ENCODE measurements around the gene CDCA5. TPM values are rescaled to one million over a fixed set of nuclear protein-coding genes. Genes with fewer than 3 reads are reported as not detected.

CDCA5 gene, protein sequence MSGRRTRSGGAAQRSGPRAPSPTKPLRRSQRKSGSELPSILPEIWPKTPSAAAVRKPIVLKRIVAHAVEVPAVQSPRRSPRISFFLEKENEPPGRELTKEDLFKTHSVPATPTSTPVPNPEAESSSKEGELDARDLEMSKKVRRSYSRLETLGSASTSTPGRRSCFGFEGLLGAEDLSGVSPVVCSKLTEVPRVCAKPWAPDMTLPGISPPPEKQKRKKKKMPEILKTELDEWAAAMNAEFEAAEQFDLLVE
- total RNA-seq (2012; rRNA removed): 15.1 and 15.7 TPM in 2 replicates

DNA sequence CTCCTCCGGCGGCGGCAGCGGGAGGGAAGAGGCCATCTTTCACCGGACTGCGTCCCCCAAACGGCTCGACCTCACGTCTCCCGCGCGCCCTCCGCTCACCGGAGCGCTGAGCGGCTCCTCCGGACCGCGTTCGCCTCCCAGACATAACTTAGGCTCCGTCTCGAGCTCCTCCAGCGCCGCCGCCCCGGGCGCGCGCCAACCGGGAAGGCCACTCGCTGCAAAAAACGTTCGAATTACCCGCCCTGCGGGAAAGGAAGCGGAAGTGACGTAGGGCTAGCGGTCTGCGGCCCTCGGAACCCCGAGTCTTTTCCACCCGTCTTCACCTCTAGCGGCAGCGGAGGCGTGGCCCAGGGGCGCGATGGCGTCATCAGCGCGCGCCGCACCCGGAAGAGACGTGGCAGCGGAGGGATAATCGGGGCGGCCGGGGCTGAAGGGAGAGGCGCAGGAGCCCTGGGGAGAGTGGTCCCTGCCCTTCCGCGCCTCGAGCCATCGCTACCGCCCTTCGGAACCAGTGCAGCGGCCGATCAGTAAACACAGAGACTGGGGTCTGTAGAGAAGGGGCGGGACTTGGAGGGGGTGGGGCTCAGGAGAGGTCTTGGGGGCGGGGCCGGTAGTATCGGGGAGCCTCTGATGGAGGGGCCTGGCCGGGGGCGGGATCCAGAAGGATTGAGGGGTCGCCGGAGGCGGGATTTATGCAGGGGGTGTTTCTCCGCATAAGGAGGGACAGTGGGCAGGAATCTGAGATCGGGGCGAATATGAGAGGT is at the start of gene CDCA5, which contains the start of gene ZFPL1:
CDCA5 (minus strand) TSS at position 207 of the 764 bp plus-strand sequence; CDS start at position 145, 62 bp downstream.
ZFPL1 (plus strand) TSS at position 389 of the 764 bp plus-strand sequence. CDS start 477 bp downstream, outside the sequence.
- Histone ChIP-seq H3K9me3 (replicated peaks; ENCODE audit: low read length) (no peaks in the 10 kb centered on the region), H3K4me2 (ENCODE audit: low read length) (peak within 1 kb of the TSS; percentile 91), H3K4me1 (ENCODE audit: control insufficient read depth, insufficient read depth, low read length) (peaks cover 21% of the 10 kb centered on the region), H3K4me3 (ENCODE audit: low read length) (peak within 1 kb of the TSS; percentile 79), H3K36me3 (ENCODE audit: insufficient read depth, low read length) (peaks cover 43% of the 10 kb centered on the region), H3K9ac (ENCODE audit: low read depth, low read length) (peak within 1 kb of the TSS; percentile 87), H3K27me3 (ENCODE audit: control insufficient read depth, insufficient read depth, low read length) (no peaks in the 10 kb centered on the region)

DNA sequence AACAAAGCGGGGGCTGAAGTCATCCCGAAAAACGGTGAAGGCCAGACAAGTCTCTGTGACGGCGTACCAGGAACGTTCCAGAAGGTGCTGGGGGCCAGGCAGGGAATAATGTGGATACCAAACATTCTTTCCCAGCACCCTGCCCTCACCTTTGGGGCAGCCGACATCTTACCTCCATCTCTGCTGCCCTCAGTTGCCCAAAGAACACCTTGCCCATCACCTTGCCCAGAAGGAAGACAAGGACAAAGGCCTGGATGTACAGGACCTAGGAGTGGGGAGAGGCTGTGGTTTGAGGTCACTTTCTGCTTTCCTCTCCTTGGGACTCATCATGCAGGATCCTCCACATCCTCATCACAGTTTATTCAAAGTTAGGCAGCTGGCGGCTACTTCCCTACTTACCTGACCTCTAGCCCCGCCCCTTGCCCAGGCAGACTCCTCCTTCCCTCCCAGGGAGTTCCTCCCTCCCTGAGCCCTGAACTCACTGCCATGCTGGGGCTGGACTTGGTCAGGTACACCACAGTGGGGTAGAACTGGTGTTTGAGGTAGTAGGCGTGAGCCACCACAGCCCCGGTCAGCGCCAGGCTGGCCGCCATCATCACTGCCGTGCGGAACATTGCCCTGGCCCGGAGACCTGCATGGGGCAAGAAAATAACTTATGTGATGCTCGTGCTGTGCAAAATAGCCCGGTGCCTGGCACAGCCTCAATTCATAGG is 49.3 kb upstream of the CDCA5 start:
- Histone ChIP-seq H3K36me3 (ENCODE audit: insufficient read depth, low read length) (peaks cover 49% of the 10 kb centered on the region), H3K9ac (ENCODE audit: low read depth, low read length) (peak overlapping the region; percentile 98), H3K27me3 (ENCODE audit: control insufficient read depth, insufficient read depth, low read length) (no peaks in the 10 kb centered on the region), H3K4me2 (ENCODE audit: low read length) (peak overlapping the region; percentile 91), H3K4me3 (ENCODE audit: low read length) (peak overlapping the region; percentile 96), H3K9me3 (replicated peaks; ENCODE audit: low read length) (no peaks in the 10 kb centered on the region), H3K4me1 (ENCODE audit: control insufficient read depth, insufficient read depth, low read length) (peaks cover 16% of the 10 kb centered on the region)

DNA sequence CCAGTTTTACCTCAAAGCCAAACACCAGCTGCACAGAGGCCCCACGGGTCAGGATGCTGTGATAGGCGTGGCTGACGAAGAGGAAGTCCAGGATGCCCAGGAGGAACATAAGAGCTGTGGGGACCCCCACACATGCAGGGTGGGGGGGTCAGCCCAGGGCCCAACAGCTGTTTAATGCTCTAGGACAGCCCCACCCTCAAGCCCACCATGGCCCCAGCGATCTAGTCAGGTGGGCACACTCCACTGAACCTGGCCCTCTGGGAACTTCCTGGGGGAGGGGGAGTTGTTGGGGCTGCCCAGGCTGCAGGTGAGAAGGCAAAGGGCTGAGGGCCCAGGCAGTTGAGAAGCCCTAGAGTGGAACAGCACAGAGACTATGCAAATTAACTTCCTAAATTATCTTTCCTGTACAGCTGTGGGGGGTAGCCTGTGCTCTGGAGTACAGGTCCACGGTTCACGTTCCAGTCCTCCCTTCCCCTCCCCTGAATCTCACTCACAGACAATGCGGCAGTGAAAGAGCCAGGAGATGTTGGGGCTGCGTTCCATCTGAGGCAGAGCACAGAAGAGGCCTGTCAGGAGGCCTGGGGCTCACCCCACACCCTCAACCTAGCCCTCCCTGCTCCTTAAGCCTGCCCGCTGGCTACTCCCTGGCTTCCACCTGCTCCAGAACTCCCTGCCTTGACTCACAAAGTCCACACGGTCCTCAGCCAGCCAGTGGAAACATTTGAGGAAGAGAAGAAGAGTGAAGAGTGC is 48.6 kb upstream of the CDCA5 start:
- Histone ChIP-seq H3K4me1 (ENCODE audit: control insufficient read depth, insufficient read depth, low read length) (peaks cover 16% of the 10 kb centered on the region), H3K27me3 (ENCODE audit: control insufficient read depth, insufficient read depth, low read length) (no peaks in the 10 kb centered on the region), H3K9me3 (replicated peaks; ENCODE audit: low read length) (no peaks in the 10 kb centered on the region), H3K4me3 (ENCODE audit: low read length) (peak overlapping the region; percentile 96), H3K9ac (ENCODE audit: low read depth, low read length) (no peak overlapping the region), H3K36me3 (ENCODE audit: insufficient read depth, low read length) (peaks cover 55% of the 10 kb centered on the region), H3K4me2 (ENCODE audit: low read length) (peak overlapping the region; percentile 91)

DNA sequence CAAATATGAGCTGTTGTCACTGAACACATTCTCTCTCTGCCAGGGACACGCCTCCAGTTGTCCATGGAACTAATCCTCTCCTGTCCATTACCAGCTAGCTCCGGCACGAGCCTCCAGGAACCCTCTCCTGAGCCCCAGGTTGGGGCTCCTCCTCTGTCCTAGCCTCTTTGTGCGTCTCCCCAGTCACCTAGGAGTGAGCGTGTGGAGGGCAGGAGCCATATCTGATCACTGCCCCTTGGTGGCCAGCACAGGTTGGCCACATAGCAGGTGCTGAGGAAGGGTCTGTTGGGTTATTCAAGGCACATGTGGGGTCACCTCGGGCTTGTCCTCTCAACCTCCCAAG is 48.0 kb upstream of the CDCA5 start:
- Histone ChIP-seq H3K36me3 (ENCODE audit: insufficient read depth, low read length) (peaks cover 61% of the 10 kb centered on the region), H3K9me3 (replicated peaks; ENCODE audit: low read length) (no peaks in the 10 kb centered on the region), H3K9ac (ENCODE audit: low read depth, low read length) (no peak overlapping the region), H3K4me3 (ENCODE audit: low read length) (no peak overlapping the region), H3K4me2 (ENCODE audit: low read length) (no peak overlapping the region), H3K4me1 (ENCODE audit: control insufficient read depth, insufficient read depth, low read length) (peaks cover 16% of the 10 kb centered on the region), H3K27me3 (ENCODE audit: control insufficient read depth, insufficient read depth, low read length) (no peaks in the 10 kb centered on the region)

DNA sequence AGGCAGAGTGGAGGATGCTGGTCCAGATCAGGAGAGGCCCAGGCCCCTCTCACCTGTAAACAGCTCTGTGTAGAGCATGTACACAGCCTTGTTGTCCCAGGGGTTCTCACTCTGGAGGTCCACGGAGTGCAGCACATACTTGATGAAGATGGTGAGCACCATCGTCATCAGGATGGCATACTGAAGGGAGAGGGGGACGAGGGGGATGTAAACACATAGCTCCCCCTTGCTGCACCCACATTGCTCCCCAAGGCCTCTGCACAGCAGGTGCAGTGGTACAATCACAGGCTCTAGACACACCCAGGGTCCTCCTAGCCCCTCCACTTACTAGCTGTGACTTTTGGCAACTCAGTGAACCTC is 47.6 kb upstream of the CDCA5 start:
- H3K9me3 ChIP-seq (replicated peaks; ENCODE audit: low read length): no peaks in the 10 kb centered on the region
- H3K4me1 ChIP-seq (ENCODE audit: control insufficient read depth, insufficient read depth, low read length): peaks cover 16% of the 10 kb centered on the region
- H3K27me3 ChIP-seq (ENCODE audit: control insufficient read depth, insufficient read depth, low read length): no peaks in the 10 kb centered on the region
- peaks cover 65% of the 10 kb centered on the region for H3K36me3 ChIP-seq (ENCODE audit: insufficient read depth, low read length)
- H3K4me2 ChIP-seq (ENCODE audit: low read length): no peak overlapping the region
- H3K4me3 ChIP-seq (ENCODE audit: low read length): no peak overlapping the region
- no peak overlapping the region for H3K9ac ChIP-seq (ENCODE audit: low read depth, low read length)

DNA sequence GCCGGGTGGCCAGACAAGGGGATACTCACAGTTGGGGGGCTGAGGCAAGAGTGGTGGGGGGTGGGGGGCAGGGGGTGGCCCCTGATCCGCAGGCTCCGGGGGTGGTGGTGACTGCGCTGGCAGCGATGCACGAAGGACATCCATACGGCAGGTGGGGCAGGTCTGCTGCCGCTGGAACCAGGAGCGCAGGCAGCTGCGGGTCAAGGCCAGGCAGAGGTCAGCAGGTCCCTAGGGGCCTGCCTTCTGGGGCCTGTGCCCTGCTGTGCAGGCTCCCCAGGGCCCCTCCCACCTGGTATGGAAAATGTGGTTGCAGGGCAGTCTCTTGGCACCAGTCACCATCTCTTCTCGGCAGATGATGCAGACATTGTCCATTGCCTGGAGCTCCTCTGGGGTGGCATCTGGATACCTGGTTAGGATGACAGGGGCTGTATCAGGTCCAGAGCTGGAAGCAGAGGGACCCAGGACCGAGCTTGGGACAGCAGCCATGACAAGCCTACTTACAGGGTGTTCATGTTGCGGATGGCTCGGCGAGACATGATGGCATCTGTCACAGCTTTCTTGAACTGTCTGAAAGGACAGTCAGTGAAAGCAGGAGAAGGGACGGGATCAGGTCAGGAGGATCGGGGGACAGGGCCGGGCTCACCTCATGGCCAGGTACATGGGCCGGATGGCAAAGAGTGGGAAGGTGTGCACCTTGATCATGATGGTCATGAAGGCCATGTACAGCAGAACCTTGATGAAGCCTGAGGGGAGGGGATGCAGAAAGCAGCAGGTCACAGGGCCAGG is 47.0 kb upstream of the CDCA5 start:
- H3K27me3 ChIP-seq (ENCODE audit: control insufficient read depth, insufficient read depth, low read length): no peaks in the 10 kb centered on the region
- no peaks in the 10 kb centered on the region for H3K9me3 ChIP-seq (replicated peaks; ENCODE audit: low read length)
- H3K4me2 ChIP-seq (ENCODE audit: low read length): no peak overlapping the region
- H3K4me1 ChIP-seq (ENCODE audit: control insufficient read depth, insufficient read depth, low read length): peaks cover 16% of the 10 kb centered on the region
- H3K36me3 ChIP-seq (ENCODE audit: insufficient read depth, low read length): peaks cover 70% of the 10 kb centered on the region
- no peak overlapping the region for H3K4me3 ChIP-seq (ENCODE audit: low read length)
- no peak overlapping the region for H3K9ac ChIP-seq (ENCODE audit: low read depth, low read length)

DNA sequence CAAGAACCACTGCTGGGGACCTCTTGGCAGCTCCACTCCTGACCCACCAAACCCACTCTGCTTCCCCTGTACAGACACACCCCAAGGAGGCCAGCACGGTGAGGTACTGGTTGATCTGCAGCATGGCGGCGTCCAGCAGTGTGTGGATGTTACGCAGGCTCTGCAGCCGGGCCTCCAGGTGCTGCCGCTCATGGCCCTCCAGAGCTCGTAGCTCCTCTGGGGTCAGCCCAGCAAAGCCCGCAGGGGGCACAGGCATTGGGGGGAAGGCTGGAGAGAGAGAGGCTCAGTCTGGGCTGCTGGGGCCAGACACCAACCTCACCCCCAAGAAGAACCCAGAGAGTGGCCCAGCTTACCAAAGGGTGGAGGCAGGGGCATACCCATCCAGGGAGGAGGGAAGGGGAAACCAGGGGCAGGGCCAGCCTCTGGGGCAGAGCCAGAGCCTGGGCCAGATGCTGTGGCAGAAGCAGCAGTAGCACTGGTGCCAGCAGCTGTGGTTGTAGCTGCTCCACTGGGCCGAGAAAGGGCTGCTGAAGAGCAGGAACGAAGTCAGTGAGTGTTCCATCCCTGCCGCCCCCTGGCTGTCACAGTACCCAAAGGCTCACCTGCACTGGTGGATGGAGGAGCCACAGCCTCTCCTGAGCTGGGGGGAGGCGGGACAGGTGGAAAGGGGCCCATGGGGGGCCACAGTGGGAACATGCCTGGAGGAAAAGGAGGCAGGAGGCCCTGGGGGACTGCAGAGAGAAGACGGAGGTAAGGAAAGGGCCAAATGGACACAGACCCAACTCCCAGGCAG is 46.0 kb upstream of the CDCA5 start:
- Histone ChIP-seq H3K9ac (ENCODE audit: low read depth, low read length) (no peak overlapping the region), H3K4me3 (ENCODE audit: low read length) (no peak overlapping the region), H3K4me1 (ENCODE audit: control insufficient read depth, insufficient read depth, low read length) (peaks cover 11% of the 10 kb centered on the region), H3K4me2 (ENCODE audit: low read length) (no peak overlapping the region), H3K9me3 (replicated peaks; ENCODE audit: low read length) (no peaks in the 10 kb centered on the region), H3K27me3 (ENCODE audit: control insufficient read depth, insufficient read depth, low read length) (no peaks in the 10 kb centered on the region), H3K36me3 (ENCODE audit: insufficient read depth, low read length) (peaks cover 79% of the 10 kb centered on the region)

DNA sequence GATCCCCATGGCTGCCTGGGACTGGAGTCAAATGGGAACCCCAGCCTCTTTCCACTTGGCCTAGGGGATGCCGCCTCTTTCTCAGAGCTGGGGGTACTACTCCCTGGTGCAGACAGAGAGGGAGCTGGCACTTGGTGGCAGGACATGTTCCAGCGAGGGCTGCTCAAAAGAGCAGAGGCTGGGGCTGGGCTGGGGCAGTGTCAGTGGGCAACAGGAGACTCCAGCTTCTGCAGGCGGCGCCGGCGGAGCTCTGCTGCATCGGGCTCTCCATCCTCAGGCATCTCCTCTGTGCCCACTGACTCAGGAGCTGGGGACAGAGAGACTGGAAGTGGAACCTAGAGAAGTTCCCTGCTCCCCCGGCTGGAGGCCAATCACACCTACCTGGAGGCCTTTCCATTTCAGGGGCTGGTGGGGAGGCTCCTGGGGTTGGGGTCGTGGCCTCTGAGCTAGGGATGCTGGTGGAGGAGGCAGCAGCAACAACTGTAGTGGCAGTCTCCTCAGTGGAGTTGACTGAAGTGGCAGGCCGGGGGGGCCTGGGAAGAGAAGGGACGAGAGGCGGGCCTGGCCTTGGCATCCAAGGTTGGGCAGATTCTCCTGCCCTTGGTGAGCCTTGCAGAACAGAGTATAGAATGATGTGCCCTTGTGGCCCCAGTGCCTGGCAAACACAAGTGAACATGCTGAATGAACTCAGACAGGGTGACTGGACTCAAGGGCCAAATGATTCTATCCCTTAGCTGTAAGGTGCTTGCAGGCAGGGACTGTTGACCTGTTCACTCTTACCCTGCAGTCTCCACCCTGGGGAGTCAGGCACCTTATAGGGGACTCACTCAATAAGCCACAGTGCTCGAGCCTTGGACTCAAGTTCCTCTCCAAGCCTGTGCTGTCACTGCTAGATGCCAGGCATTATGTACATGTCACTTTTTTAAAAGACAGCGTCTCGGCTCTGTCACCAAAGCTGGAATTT is 44.6 kb upstream of the CDCA5 start:
- H3K27me3 ChIP-seq (ENCODE audit: control insufficient read depth, insufficient read depth, low read length): no peaks in the 10 kb centered on the region
- H3K4me2 ChIP-seq (ENCODE audit: low read length): no peak overlapping the region
- H3K36me3 ChIP-seq (ENCODE audit: insufficient read depth, low read length): peaks cover 83% of the 10 kb centered on the region
- H3K4me1 ChIP-seq (ENCODE audit: control insufficient read depth, insufficient read depth, low read length): peaks cover 10% of the 10 kb centered on the region
- H3K9me3 ChIP-seq (replicated peaks; ENCODE audit: low read length): no peaks in the 10 kb centered on the region
- no peak overlapping the region for H3K4me3 ChIP-seq (ENCODE audit: low read length)
- no peak overlapping the region for H3K9ac ChIP-seq (ENCODE audit: low read depth, low read length)

DNA sequence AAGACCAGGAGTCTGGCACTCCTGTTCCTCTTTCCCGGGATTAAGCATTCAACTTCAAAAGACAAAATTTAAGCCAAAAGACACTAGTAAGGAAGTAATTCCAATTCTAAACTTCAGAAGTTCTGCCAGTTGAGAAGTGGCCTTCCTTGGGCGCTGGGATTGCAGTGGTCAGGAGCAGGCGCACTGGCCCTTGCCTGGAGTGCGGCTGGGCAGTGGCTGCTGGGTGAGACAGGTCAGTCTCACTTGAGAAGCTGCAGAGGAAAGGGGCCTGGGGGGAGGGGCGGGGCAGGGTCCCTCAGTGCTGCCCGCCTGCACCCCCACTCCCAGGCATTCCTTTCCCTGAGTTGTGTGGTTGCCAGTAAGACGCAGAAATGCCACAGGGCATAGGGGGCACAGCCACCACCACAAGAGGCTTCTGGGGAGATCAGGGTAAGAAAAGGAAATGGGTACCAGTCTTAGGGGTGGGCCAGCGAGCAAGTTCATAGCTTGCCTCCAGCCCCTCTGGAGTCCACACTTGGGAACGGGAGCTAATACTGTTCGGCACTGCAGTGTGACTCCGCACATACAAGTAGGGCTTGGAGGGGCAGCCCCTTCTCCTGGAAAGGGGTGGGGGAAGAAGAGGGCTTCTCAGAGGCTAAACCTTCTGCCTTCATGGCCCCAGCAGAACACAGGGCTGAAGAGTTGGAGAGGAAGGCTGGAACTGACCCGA is 43.8 kb upstream of the CDCA5 start:
- H3K36me3 ChIP-seq (ENCODE audit: insufficient read depth, low read length): peaks cover 76% of the 10 kb centered on the region
- no peaks in the 10 kb centered on the region for H3K27me3 ChIP-seq (ENCODE audit: control insufficient read depth, insufficient read depth, low read length)
- H3K4me2 ChIP-seq (ENCODE audit: low read length): no peak overlapping the region
- no peak overlapping the region for H3K4me3 ChIP-seq (ENCODE audit: low read length)
- peaks cover 7% of the 10 kb centered on the region for H3K4me1 ChIP-seq (ENCODE audit: control insufficient read depth, insufficient read depth, low read length)
- H3K9me3 ChIP-seq (replicated peaks; ENCODE audit: low read length): no peaks in the 10 kb centered on the region
- H3K9ac ChIP-seq (ENCODE audit: low read depth, low read length): no peak overlapping the region

All from skeletal muscle satellite cell (primary cell).